Effector memory CD4-positive, alpha-beta T cell (primary cell): ENCODE data around the gene ANAPC5.
"Not testable (repeated sequence)": the region's sequence is repeated elsewhere in the genome, so short reads cannot be mapped to it uniquely, and the experiment has no call there.

Experiments
- DNase-seq, 3 donors: peaks; one replicate each; pipeline ENCODE4 v3.0.0-alpha.2; 2020
- H3K27ac ChIP-seq: 2 replicates; pipeline ENCODE4 v1.7.0; 2013; ENCODE audit warnings: mild to moderate bottlenecking, low read length, moderate library complexity; ENCODE audit not compliant: insufficient read depth, poor library complexity, severe bottlenecking
- H3K27me3 ChIP-seq: replicated peaks from 2 replicates; pipeline ENCODE4 v1.7.0; 2013; ENCODE audit warnings: mild to moderate bottlenecking, low read length; ENCODE audit not compliant: insufficient read depth, control insufficient read depth, poor library complexity, severe bottlenecking
- H3K36me3 ChIP-seq: 2 replicates; pipeline ENCODE4 v1.7.0; 2013; ENCODE audit warnings: mild to moderate bottlenecking, low read length, moderate library complexity; ENCODE audit not compliant: control insufficient read depth, insufficient read depth
- H3K4me1 ChIP-seq: 2 replicates; pipeline ENCODE4 v1.7.0; 2013; ENCODE audit warnings: low read length, mild to moderate bottlenecking; ENCODE audit not compliant: control insufficient read depth, insufficient read depth, poor library complexity, severe bottlenecking
- H3K4me3 ChIP-seq: 2 replicates; pipeline ENCODE4 v1.7.0; 2013; ENCODE audit warnings: low read length, low read depth, mild to moderate bottlenecking; ENCODE audit not compliant: insufficient read depth, poor library complexity, severe bottlenecking
- H3K9me3 ChIP-seq: 2 replicates; pipeline ENCODE4 v1.7.0; 2013; ENCODE audit warnings: mild to moderate bottlenecking, low read length, moderate library complexity; ENCODE audit not compliant: control insufficient read depth

Gene ANAPC5

GRCh38 chr12:121388421-121388981 is 36.3 kb upstream of the ANAPC5 start:
- Histone ChIP-seq H3K4me3 (no peak overlapping the region), H3K27ac (no peak overlapping the region), H3K27me3 (no peaks in the 10 kb centered on the region), H3K36me3 (no peaks in the 10 kb centered on the region), H3K9me3 (no peaks in the 10 kb centered on the region), H3K4me1 (peaks cover 6% of the 10 kb centered on the region)
- no peak for DNase-seq

DNA sequence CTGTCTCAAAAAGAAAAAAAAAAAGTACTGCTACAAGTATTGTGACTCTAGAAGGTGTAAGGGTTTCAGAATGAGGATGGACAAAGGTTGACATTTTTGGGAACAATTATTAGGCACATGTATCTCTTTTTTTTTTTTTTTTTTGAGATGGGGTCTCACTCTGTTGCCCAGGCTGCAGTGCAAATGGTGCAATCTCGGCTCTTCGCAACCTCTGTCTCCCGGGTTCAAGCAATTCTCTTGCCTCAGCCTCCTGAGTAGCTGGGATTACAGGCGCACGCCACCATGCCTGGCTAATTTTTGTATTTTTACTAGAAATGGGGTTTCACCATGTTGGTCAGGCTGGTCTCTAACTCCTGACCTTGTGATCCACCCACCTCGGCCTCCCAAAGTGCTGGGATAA is 32.7 kb upstream of the ANAPC5 start:
- not testable (repeated sequence) for H3K4me3 ChIP-seq, H3K9me3 ChIP-seq, H3K4me1 ChIP-seq, DNase-seq, H3K36me3 ChIP-seq, H3K27me3 ChIP-seq, H3K27ac ChIP-seq

GRCh38 chr12:121383601-121384021 is 31.4 kb upstream of the ANAPC5 start:
- Histone ChIP-seq H3K36me3 (no peaks in the 10 kb centered on the region), H3K27ac (no peak overlapping the region)

DNA sequence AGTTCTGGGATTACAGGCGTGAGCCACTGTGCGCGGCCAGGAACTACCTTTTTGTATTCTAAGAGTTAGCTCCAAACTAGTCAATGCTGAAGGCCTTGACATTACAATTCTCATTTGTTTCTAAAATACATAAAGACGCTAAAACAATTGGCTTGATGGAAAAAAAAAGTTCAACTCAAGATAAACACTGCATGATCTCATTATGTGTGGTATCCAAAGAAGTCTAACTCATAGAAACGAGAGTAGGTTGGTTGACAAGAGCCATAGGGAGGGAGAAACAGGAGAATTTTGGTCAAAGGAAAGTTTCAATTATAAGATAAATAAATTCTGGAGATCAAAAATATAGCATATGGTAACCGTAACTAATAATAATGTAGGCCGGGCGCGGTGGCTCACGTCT is 27.7 kb upstream of the ANAPC5 start:
- DNase-seq = no peak

More at GRCh38 chr12:121383601-121384021, 31.4 kb upstream of the ANAPC5 start:
- no peak overlapping the region for H3K4me3 ChIP-seq
- no peaks in the 10 kb centered on the region for H3K9me3 ChIP-seq
- no peak for DNase-seq
- no peaks in the 10 kb centered on the region for H3K4me1 ChIP-seq
- H3K27me3 ChIP-seq = no peaks in the 10 kb centered on the region

GRCh38 chr12:121378736-121379135 is 26.5 kb upstream of the ANAPC5 start:
- H3K4me3 ChIP-seq = no peak overlapping the region
- no peaks in the 10 kb centered on the region for H3K9me3 ChIP-seq
- no peak overlapping the region for H3K27ac ChIP-seq
- H3K27me3 ChIP-seq = no peaks in the 10 kb centered on the region
- DNase-seq = no peak
- H3K36me3 ChIP-seq = no peaks in the 10 kb centered on the region
- H3K4me1 ChIP-seq = no peaks in the 10 kb centered on the region

More for the DNA sequence above, 27.7 kb upstream of the ANAPC5 start:
- H3K4me3 ChIP-seq = no peak overlapping the region
- H3K4me1 ChIP-seq = no peaks in the 10 kb centered on the region
- no peaks in the 10 kb centered on the region for H3K9me3 ChIP-seq
- H3K27ac ChIP-seq = no peak overlapping the region
- H3K27me3 ChIP-seq = no peaks in the 10 kb centered on the region
- H3K36me3 ChIP-seq = no peaks in the 10 kb centered on the region

- no peaks in the 10 kb centered on the region for H3K36me3 ChIP-seq
- no peak overlapping the region for H3K27ac ChIP-seq
- H3K9me3 ChIP-seq = no peaks in the 10 kb centered on the region
- no peak overlapping the region for H3K4me3 ChIP-seq
- no peaks in the 10 kb centered on the region for H3K4me1 ChIP-seq
- H3K27me3 ChIP-seq = no peaks in the 10 kb centered on the region
- no peak for DNase-seq
These were observed 24.8 kb upstream of the ANAPC5 start for GRCh38 chr12:121376754-121377697.

DNA sequence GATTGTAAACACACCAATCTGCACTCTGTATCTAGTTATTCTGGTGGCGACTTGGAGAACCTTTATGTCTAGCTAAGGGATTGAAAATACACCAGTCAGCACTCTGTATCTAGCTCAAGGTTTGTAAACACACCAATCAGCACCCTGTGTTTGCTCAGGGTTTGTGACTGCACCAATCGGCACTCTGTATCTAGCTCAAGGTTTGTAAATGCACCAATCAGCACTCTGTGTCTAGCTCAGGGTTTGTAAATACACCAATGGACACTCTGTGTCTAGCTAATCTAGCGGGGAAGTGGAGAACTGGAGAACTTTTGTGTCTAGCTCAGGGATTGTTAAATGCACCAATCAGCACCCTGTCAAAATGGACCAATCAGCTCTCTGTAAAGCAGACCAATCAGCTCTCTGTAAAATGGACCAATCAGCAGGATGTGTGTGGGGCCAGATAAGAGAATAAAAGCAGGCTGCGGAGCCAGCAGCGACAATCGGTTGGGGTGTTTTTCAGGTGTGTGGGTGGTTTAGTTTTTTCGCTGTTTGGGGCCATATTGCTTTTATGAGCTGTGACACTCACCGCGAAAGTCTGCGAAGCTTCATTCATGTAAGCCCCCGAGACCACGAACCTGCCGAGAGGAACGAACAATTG is 22.9 kb upstream of the ANAPC5 start:
- H3K27ac ChIP-seq, H3K9me3 ChIP-seq, DNase-seq, H3K4me1 ChIP-seq, H3K36me3 ChIP-seq, H3K27me3 ChIP-seq, H3K4me3 ChIP-seq: not testable (repeated sequence)

DNA sequence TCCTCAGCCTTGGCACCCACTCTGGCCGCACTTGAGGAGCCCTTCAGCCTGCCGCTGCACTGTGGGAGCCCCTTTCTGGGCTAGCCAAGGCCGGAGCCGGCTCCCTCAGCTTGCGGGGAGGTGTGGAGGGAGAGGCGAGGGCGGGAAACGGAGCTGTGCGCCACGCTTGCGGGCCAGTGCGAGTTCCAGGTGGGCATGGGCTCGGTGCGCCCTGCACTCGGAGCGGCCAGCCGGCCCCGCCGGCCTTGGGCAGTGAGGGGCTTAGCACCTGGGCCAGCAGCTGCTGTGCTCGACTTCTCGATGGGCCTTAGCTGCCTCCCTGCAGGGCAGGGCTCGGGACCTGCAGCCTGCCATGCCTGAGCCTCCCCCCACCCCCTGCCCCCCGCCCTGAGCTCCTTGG is 22.1 kb upstream of the ANAPC5 start:
- H3K36me3 ChIP-seq, H3K9me3 ChIP-seq, H3K27ac ChIP-seq, DNase-seq, H3K27me3 ChIP-seq, H3K4me3 ChIP-seq, H3K4me1 ChIP-seq: not testable (repeated sequence)

GRCh38 chr12:121373755-121374154 is 21.5 kb upstream of the ANAPC5 start:
- H3K4me1 ChIP-seq = no peaks in the 10 kb centered on the region

GRCh38 chr12:121371404-121371803 is 19.2 kb upstream of the ANAPC5 start:
- Histone ChIP-seq H3K4me3 (no peak overlapping the region), H3K27me3 (no peaks in the 10 kb centered on the region), H3K9me3 (no peaks in the 10 kb centered on the region), H3K27ac (no peak overlapping the region), H3K4me1 (no peaks in the 10 kb centered on the region), H3K36me3 (no peaks in the 10 kb centered on the region)
- no peak for DNase-seq

More at GRCh38 chr12:121373755-121374154, 21.5 kb upstream of the ANAPC5 start:
- no peak overlapping the region for H3K27ac ChIP-seq
- H3K9me3 ChIP-seq = no peaks in the 10 kb centered on the region
- no peak overlapping the region for H3K4me3 ChIP-seq
- H3K36me3 ChIP-seq = no peaks in the 10 kb centered on the region
- no peaks in the 10 kb centered on the region for H3K27me3 ChIP-seq
- no peak for DNase-seq
